Activated CD4-positive, alpha-beta T cell treated with anti-CD3 and anti-CD28 coated beads, Interleukin-2, amount 50 U/mL, for 4 hours (primary cell): ENCODE measurements around the gene MFAP4.

Source experiments
- DNase-seq, 2 experiments: peaks; one replicate each; pipeline ENCODE4 v3.0.0-alpha.2; 2020

Gene MFAP4

GRCh38 chr17:19386974-19387920 is at the start of gene MFAP4:
MFAP4 (minus strand) TSS chr17:19387190; CDS start chr17:19387155, 35 bp downstream.
- no peak for DNase-seq

GRCh38 chr17:19433727-19434340 is 46.8 kb upstream of the MFAP4 start:
- DNase-seq: no peak

- no peak for DNase-seq
These were observed 46.3 kb upstream of the MFAP4 start for GRCh38 chr17:19433255-19433654.

- no peak for DNase-seq
These were observed 44.7 kb upstream of the MFAP4 start for GRCh38 chr17:19431691-19432090.

GRCh38 chr17:19426631-19427030 is 39.6 kb upstream of the MFAP4 start:
- DNase-seq: no peak

GRCh38 chr17:19424934-19425868 is 38.2 kb upstream of the MFAP4 start:
- DNase-seq: no peak

GRCh38 chr17:19421926-19422325 is 34.9 kb upstream of the MFAP4 start:
- DNase-seq: no peak

GRCh38 chr17:19421219-19421618 is 34.2 kb upstream of the MFAP4 start:
- no peak for DNase-seq

- DNase-seq: no peak
These were observed 31.4 kb upstream of the MFAP4 start for GRCh38 chr17:19418251-19418992.

GRCh38 chr17:19417611-19418010 is 30.6 kb upstream of the MFAP4 start:
- no peak for DNase-seq

- DNase-seq: no peak
These were observed 29.1 kb upstream of the MFAP4 start for GRCh38 chr17:19415806-19416775.

- no peak for DNase-seq
These were observed 28.3 kb upstream of the MFAP4 start for GRCh38 chr17:19415311-19415710.

- no peak for DNase-seq
These were observed 27.6 kb upstream of the MFAP4 start for GRCh38 chr17:19414396-19415280.

- no peak for DNase-seq
These were observed 26.8 kb upstream of the MFAP4 start for GRCh38 chr17:19413761-19414160.

GRCh38 chr17:19412984-19413383 is 26.0 kb upstream of the MFAP4 start:
- no peak for DNase-seq

- no peak for DNase-seq
These were observed 25.5 kb upstream of the MFAP4 start for GRCh38 chr17:19412510-19412909.

- no peak for DNase-seq
These were observed 24.6 kb upstream of the MFAP4 start for GRCh38 chr17:19411631-19412030.

GRCh38 chr17:19410875-19411620 is 24.1 kb upstream of the MFAP4 start, which contains the start of gene RNF112:
RNF112 (plus strand) TSS chr17:19411232; CDS start chr17:19411409, 177 bp downstream.
- DNase-seq: no peak

- no peak for DNase-seq
These were observed 23.1 kb upstream of the MFAP4 start for GRCh38 chr17:19410091-19410490.
